VCaP (cell line): Measurements from ENCODE around the gene BDKRB2.

Experiments
- H3K27ac ChIP-seq: fragments of 450-650 bp; 2 replicates; pipeline ENCODE4 v1.5.1; 2017
- TF ChIP-seq, protein P1 (sequence below): fragments of 450-650 bp; conservative IDR thresholded peaks from 2 replicates; pipeline ENCODE4 v1.5.1; 2017; ENCODE audit warnings: mild to moderate bottlenecking, moderate library complexity

BDKRB2 gene

DNA sequence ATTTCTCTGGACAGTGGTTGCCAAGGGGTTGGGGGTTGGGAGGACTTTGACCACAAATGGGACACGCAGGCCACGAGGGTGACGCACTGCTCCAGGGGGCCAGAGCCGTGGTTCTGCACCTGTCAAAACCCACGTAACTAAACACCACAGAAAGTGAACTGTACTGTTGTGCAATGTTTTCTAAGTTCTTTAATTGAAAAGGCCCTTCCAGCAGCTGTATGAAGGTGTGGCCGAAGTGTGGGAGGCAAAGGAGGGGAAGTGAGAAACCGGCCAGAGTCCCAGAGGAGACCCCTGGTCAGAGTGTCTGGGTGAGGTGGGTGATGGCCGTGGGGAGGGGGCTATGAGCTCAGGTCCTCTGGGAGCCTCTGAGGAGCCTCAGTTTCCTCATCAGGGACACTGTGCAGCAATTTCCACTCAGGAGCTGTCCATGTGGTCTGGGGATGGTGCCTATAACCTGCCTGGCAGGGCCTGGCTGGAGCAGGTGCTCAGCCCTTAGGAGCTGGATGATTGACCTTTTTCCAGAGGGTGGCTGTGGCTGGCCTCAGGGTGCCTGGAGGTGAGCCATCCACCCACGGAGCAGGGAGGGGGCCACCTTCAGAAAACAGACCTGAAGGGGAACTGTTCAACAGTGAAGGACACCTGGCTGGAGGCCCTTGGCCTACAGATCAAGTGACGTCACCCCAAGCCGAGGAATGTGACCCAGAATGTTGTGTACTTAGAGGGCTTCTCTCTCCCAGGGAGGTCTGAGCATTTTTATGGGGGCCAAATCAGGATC, 9.8 kb upstream of the BDKRB2 start:
- TF ChIP-seq, protein P1, sequence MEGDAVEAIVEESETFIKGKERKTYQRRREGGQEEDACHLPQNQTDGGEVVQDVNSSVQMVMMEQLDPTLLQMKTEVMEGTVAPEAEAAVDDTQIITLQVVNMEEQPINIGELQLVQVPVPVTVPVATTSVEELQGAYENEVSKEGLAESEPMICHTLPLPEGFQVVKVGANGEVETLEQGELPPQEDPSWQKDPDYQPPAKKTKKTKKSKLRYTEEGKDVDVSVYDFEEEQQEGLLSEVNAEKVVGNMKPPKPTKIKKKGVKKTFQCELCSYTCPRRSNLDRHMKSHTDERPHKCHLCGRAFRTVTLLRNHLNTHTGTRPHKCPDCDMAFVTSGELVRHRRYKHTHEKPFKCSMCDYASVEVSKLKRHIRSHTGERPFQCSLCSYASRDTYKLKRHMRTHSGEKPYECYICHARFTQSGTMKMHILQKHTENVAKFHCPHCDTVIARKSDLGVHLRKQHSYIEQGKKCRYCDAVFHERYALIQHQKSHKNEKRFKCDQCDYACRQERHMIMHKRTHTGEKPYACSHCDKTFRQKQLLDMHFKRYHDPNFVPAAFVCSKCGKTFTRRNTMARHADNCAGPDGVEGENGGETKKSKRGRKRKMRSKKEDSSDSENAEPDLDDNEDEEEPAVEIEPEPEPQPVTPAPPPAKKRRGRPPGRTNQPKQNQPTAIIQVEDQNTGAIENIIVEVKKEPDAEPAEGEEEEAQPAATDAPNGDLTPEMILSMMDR = no peak

DNA sequence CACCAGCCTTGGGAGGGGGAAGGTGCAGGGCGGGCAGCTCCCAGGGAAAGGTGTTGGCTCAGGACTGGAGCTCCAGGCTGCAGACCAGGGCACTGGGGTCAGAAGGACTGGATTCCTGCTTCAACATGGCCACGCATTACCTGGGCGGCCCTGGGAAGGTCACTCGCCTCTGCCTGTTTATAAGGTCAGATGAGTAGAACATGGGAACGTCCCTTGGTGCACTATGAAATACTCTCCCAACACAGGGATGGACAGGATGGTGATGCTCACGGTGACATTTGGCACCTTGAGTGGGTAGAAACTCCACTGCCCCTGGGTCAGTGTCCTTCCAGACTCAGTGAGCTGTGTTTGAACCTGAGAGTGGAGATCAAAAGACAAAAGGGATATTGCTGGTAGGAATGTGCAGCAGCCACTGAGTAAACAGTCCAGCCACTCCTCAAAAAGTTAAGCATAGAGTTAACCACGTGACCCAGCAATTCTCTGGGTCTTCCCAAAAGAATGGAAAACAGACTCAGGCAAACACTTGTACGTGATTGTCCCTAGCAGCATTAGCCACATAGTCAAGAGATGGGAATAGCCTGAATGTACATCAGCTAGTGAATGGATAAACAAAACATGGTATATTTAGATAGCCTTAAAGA, 9.1 kb upstream of the BDKRB2 start:
- H3K27ac ChIP-seq = no peak overlapping the region
- TF ChIP-seq, protein P1 = no peak

More for the DNA sequence above, 9.8 kb upstream of the BDKRB2 start:
- H3K27ac ChIP-seq = no peak overlapping the region

DNA sequence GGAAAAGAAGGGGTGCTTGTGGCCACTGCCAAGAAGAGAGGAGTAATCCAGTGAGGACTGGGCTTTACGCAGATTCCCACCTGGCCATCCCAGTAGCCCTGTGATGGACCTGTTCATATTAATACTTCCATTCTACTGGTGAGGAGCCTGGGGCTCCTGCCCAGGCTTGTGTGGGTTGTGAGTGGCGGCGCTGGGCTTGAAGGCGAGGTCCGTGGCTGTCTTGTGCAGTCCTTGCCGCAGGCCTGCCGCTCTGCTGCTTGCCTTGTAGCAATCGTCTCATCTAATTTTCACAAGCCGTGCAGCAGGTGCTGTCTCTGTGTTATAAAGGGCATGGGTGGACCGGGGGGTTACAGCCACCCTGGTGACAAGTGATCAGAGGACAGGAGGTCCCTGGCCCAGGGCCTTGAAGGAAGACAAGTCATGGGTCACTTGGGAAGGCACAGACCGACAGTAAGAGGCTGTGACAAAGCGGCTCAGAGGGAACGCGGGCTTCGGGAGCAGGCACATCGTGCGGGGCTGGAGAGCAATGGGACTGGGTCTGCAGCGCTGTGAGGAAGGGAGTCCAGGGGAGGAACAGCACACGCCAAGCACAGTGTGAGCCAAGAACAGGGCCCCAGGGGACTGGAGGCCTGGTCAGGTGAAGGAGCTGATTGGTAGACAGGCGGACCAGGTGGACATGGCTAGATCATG, 7.3 kb upstream of the BDKRB2 start:
- no peak overlapping the region for H3K27ac ChIP-seq
- TF ChIP-seq, protein P1 = no peak

DNA sequence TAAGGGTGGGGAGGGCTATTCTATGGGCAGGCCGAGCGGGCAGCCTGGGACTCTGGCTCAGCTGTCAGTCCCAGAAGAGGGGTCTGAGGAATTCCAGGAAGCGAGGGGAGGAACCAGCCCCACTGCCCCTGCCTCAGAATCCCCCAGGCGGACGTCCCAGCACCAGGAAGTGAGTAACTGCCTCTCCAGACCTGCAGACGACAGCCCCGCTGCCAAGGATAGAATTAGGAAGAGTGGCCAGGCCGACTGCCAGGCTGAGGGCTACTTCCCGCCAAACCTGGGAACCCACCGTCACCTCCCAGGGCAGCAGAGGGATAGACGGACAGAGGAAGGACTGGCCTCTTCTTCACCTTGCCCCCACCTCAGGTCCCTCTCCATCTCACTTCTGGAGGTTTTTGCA, 6.7 kb upstream of the BDKRB2 start:
- no peak overlapping the region for H3K27ac ChIP-seq

DNA sequence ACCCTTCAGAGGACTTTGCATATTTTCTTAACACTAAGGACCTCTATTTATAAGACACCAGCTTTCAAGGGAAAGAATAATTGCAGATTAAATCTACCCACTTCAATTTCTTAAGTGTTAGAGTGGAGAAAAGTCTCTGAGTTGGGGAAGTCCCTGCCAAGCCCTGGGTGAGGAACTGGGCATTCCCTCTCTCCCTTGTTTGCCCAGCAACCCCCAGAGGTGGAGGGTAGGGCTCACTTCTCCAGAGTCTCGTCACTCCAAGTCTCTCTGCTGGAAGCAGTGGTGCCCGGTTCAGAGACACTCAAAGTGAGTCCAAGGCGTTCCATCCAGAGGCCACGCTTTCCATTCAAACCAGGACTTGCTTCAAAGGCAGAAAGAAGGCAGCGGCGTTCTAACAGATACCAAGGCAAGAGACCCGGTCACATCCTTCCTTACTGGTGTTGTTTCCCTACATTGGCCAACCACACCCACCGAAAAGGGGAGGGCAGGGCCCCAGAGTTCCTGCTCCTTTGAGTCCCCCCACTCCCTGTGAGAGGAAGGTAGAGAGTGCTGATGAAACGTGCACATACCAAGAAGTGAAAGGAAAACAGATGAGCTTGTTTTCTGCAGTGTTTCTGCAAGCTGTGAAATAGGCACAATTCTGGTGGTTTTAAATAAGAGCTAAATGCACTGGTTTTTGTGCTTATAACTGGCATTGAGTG, 6.1 kb upstream of the BDKRB2 start:
- TF ChIP-seq, protein P1 = no peak
- H3K27ac ChIP-seq = no peak overlapping the region

More for the DNA sequence above, 6.7 kb upstream of the BDKRB2 start:
- TF ChIP-seq, protein P1 = no peak

DNA sequence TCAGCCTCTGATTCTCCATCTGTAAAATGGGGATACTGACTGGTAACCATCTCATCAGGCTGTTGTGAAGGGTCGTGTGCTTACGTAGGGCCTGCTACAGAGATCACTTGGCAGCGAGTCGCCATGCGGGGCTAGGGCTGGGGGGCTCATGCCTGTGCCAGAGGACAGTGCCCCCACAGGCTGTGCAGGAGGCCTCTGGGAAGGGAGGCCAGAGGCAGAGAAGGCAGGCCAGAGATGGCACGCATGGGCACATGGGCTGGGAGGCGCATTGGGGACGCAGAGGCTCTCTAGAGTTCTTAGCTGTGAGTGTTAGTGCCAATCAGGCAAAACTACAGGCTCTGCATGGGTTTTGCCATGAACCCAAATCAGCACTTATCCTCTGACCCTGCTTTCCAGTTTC, 3.5 kb upstream of the BDKRB2 start:
- TF ChIP-seq, protein P1 = no peak
- H3K27ac ChIP-seq = no peak overlapping the region

DNA sequence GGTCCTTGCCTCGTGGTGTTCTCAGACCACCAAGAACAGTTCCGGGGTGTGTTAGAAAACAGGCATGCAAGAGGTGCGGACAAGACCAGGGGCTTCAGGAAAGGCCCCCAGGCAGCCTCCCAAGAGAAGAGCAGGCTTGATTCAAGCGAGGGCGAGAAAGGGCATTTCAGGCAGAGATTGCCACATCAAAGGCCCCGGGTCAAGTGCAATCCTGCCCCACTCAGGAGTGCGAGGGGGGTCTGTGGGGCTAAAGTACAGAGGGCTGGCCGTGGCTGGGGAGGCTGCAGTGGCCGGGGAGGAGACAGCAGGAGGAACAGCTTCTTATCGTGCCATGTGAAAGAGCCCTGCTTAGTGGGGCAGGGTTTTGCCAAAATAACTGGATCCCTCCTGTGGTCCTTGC, 2.7 kb upstream of the BDKRB2 start:
- TF ChIP-seq, protein P1 = no peak
- no peak overlapping the region for H3K27ac ChIP-seq
